H7 (cell line): ENCODE results near the gene SH3GL2. TPM values are rescaled to one million over a fixed set of nuclear protein-coding genes. Genes with fewer than 3 reads are reported as not detected.

Experiments used
- DNase-seq: peaks from one replicate; pipeline ENCODE4 v3.0.0; 2012
- H3K27me3 ChIP-seq: 2 replicates; pipeline ENCODE4 v1.6.0; 2011; ENCODE audit warnings: mild to moderate bottlenecking, low read length; ENCODE audit not compliant: control insufficient read depth, insufficient read depth
- H3K36me3 ChIP-seq: replicated peaks from 2 replicates; pipeline ENCODE4 v1.5.1; 2011; ENCODE audit warnings: low read length; ENCODE audit not compliant: control insufficient read depth, insufficient read depth
- H3K4me3 ChIP-seq: 2 replicates; pipeline ENCODE4 v1.5.1; 2011; ENCODE audit warnings: low read depth, mild to moderate bottlenecking, control low read depth, low read length, moderate library complexity; ENCODE audit not compliant: insufficient read depth
- total RNA-seq: library from RNA; depleted of rRNA; stranded (reverse); fragments of >200 nt; shearing (Covaris generic); gene quantifications from 2 replicates; pipeline ENCODE4 v1.2.3, GENCODE V29; 2014

The SH3GL2 gene
- total RNA-seq, 1 experiment from 2014 or later: 0.80 TPM

- Histone ChIP-seq H3K36me3 (no peaks in the 10 kb centered on the region), H3K27me3 (no peaks in the 10 kb centered on the region), H3K4me3 (no peak overlapping the region)
- no peak for DNase-seq
These were observed 10.1 kb downstream of the SH3GL2 start for GRCh38 chr9:17588941-17589340.

GRCh38 chr9:17589771-17590170 lies 10.9 kb downstream of the SH3GL2 start:
- no peaks in the 10 kb centered on the region for H3K36me3 ChIP-seq
- H3K4me3 ChIP-seq: no peak overlapping the region
- DNase-seq: no peak
- H3K27me3 ChIP-seq: no peaks in the 10 kb centered on the region

GRCh38 chr9:17594961-17595360 lies 16.1 kb downstream of the SH3GL2 start:
- DNase-seq: no peak
- Histone ChIP-seq H3K27me3 (no peaks in the 10 kb centered on the region), H3K36me3 (no peaks in the 10 kb centered on the region), H3K4me3 (no peak overlapping the region)

- H3K36me3 ChIP-seq: no peaks in the 10 kb centered on the region
- DNase-seq: no peak
- no peak overlapping the region for H3K4me3 ChIP-seq
- H3K27me3 ChIP-seq: no peaks in the 10 kb centered on the region
These were observed 19.1 kb downstream of the SH3GL2 start for GRCh38 chr9:17597977-17598376.

GRCh38 chr9:17600962-17601593 lies 22.2 kb downstream of the SH3GL2 start:
- no peaks in the 10 kb centered on the region for H3K36me3 ChIP-seq
- no peak overlapping the region for H3K4me3 ChIP-seq
- H3K27me3 ChIP-seq: no peaks in the 10 kb centered on the region
- no peak for DNase-seq

GRCh38 chr9:17604556-17604955 lies 25.7 kb downstream of the SH3GL2 start:
- Histone ChIP-seq H3K36me3 (no peaks in the 10 kb centered on the region), H3K27me3 (no peaks in the 10 kb centered on the region), H3K4me3 (no peak overlapping the region)
- no peak for DNase-seq

- no peak for DNase-seq
- Histone ChIP-seq H3K4me3 (no peak overlapping the region), H3K27me3 (no peaks in the 10 kb centered on the region), H3K36me3 (no peaks in the 10 kb centered on the region)
These were observed 30.6 kb downstream of the SH3GL2 start for GRCh38 chr9:17609312-17610005.

- Histone ChIP-seq H3K36me3 (no peaks in the 10 kb centered on the region), H3K4me3 (no peak overlapping the region), H3K27me3 (no peaks in the 10 kb centered on the region)
- no peak for DNase-seq
These were observed 32.5 kb downstream of the SH3GL2 start for GRCh38 chr9:17611342-17611741.

GRCh38 chr9:17611917-17612316 lies 33.1 kb downstream of the SH3GL2 start:
- Histone ChIP-seq H3K4me3 (no peak overlapping the region), H3K36me3 (no peaks in the 10 kb centered on the region), H3K27me3 (no peaks in the 10 kb centered on the region)
- DNase-seq: no peak

GRCh38 chr9:17613758-17614157 lies 34.9 kb downstream of the SH3GL2 start:
- Histone ChIP-seq H3K36me3 (no peaks in the 10 kb centered on the region), H3K4me3 (no peak overlapping the region), H3K27me3 (no peaks in the 10 kb centered on the region)
- DNase-seq: no peak

- no peaks in the 10 kb centered on the region for H3K36me3 ChIP-seq
- H3K4me3 ChIP-seq: no peak overlapping the region
- H3K27me3 ChIP-seq: no peaks in the 10 kb centered on the region
- no peak for DNase-seq
These were observed 35.4 kb downstream of the SH3GL2 start for GRCh38 chr9:17614250-17614649.

- DNase-seq: no peak
- Histone ChIP-seq H3K36me3 (no peaks in the 10 kb centered on the region), H3K4me3 (no peak overlapping the region), H3K27me3 (no peaks in the 10 kb centered on the region)
These were observed 36.0 kb downstream of the SH3GL2 start for GRCh38 chr9:17614903-17615302.

GRCh38 chr9:17622141-17622540 lies 43.3 kb downstream of the SH3GL2 start:
- H3K36me3 ChIP-seq: no peaks in the 10 kb centered on the region
- H3K27me3 ChIP-seq: no peaks in the 10 kb centered on the region
- H3K4me3 ChIP-seq: no peak overlapping the region
- DNase-seq: no peak

- DNase-seq: no peak
- no peaks in the 10 kb centered on the region for H3K36me3 ChIP-seq
- H3K27me3 ChIP-seq: no peaks in the 10 kb centered on the region
- no peak overlapping the region for H3K4me3 ChIP-seq
These were observed 43.9 kb downstream of the SH3GL2 start for GRCh38 chr9:17622749-17623148.

- Histone ChIP-seq H3K36me3 (no peaks in the 10 kb centered on the region), H3K4me3 (no peak overlapping the region), H3K27me3 (no peaks in the 10 kb centered on the region)
- no peak for DNase-seq
These were observed 45.1 kb downstream of the SH3GL2 start for GRCh38 chr9:17623965-17624364.
